A549 (cell line): ENCODE measurements around the gene NTSR1. TPM values are rescaled to one million over a fixed set of nuclear protein-coding genes. Genes with fewer than 3 reads are reported as not detected.

Experiments
- ATAC-seq, 2 experiments: fragments of 200-7000 bp in 1 of 2; fragments of >200 bp in 1 of 2; cut with Nextera tagmentation in 1 of 2; cut with Tn5 transposase in 1 of 2; 3 replicates each; pipeline versions ENCODE4 v1.8.0 to v1.9.1; 2018 to 2020; ENCODE audit warnings: mild to moderate bottlenecking in 1 of 2, moderate library complexity in 1 of 2
- CTCF ChIA-PET: fragments of 300-600 bp; sonication (Branson Sonifier 250); formaldehyde crosslinking; extraction: SDS; loops from one replicate; lab custom pipeline; 2021; ENCODE audit warnings: antibody characterized with exemption, inconsistent platforms; lab: Yijun Ruan, JAX
- POLR2A ChIA-PET: fragments of 350-600 bp; formaldehyde crosslinking; extraction: SDS; loops from one replicate; lab custom pipeline; 2021; ENCODE audit warnings: antibody characterized with exemption, inconsistent platforms; lab: Yijun Ruan, JAX
- DNase-seq, 2 experiments: peaks; one replicate each; pipeline versions ENCODE4 v3.0.0 to v3.0.0-alpha.2; 2011 to 2016; ENCODE audit warnings: low read depth in 1 of 2, low spot score in 1 of 2
- FAIRE-seq: peaks from 2 replicates; lab custom pipeline; 2011; peaks lifted over from hg19 to GRCh38; lab: Jason Lieb, UNC
- H3K27ac ChIP-seq, 2 experiments: fragments of >200 bp; sonication (Bioruptor Twin); formaldehyde crosslinking; 3 replicates each; pipeline ENCODE4 v1.5.1; 2016 to 2017
- H3K4me1 ChIP-seq: fragments of >200 bp; sonication (Bioruptor Twin); formaldehyde crosslinking; 3 replicates; pipeline ENCODE4 v1.6.1; 2016
- H3K4me2 ChIP-seq: fragments of >200 bp; sonication (Bioruptor Twin); formaldehyde crosslinking; 3 replicates; pipeline ENCODE4 v1.6.1; 2016
- H3K4me3 ChIP-seq: fragments of >200 bp; sonication (Bioruptor Twin); formaldehyde crosslinking; 3 replicates; pipeline ENCODE4 v1.5.1; 2016
- H3K9me3 ChIP-seq: fragments of >200 bp; sonication (Bioruptor Twin); formaldehyde crosslinking; 3 replicates; pipeline ENCODE4 v1.6.1; 2016
- BHLHE40 ChIP-seq: IDR thresholded peaks from 2 replicates; pipeline ENCODE4 v1.6.1; 2012; ENCODE audit warnings: low read depth, low read length, inconsistent platforms
- CBX2 ChIP-seq: fragments of 200-600 bp; sonication (generic); IDR thresholded peaks from 2 replicates; pipeline ENCODE4 v1.6.1; 2016; ENCODE audit warnings: low read depth, mild to moderate bottlenecking, borderline replicate concordance
- CHD4 ChIP-seq: fragments of 200-600 bp; sonication (generic); IDR thresholded peaks from 2 replicates; pipeline ENCODE4 v1.6.1; 2016; ENCODE audit warnings: antibody characterized with exemption, mild to moderate bottlenecking, borderline replicate concordance
- EHMT2 ChIP-seq: fragments of 200-600 bp; sonication (generic); IDR thresholded peaks from 2 replicates; pipeline ENCODE4 v1.6.1; 2016; ENCODE audit warnings: antibody characterized with exemption, low read depth, mild to moderate bottlenecking, moderate library complexity
- ESRRA ChIP-seq: fragments of 150-350 bp; IDR thresholded peaks from 2 replicates; pipeline ENCODE4 v1.6.1; 2014; ENCODE audit warnings: mild to moderate bottlenecking, low read length, borderline replicate concordance
- FOSB ChIP-seq: fragments of 250-450 bp; sonication (Bioruptor Pico); IDR thresholded peaks from 2 replicates; pipeline ENCODE4 v1.5.0; 2020; ENCODE audit warnings: mild to moderate bottlenecking, moderate library complexity
- FOXS1 ChIP-seq: fragments of 250-450 bp; sonication (Bioruptor Pico); IDR thresholded peaks from 2 replicates; pipeline ENCODE4 v1.5.0; 2020; ENCODE audit warnings: mild to moderate bottlenecking, moderate library complexity
- GATA3 ChIP-seq: IDR thresholded peaks from 2 replicates; pipeline ENCODE4 v1.6.1; 2012; ENCODE audit warnings: borderline replicate concordance
- HDAC2 ChIP-seq: fragments of 200-600 bp; sonication (generic); IDR thresholded peaks from 2 replicates; pipeline ENCODE4 v1.6.1; 2016
- HEYL ChIP-seq: fragments of 250-450 bp; sonication (Bioruptor Pico); IDR thresholded peaks from 2 replicates; pipeline ENCODE4 v1.8.0; 2021; ENCODE audit warnings: mild to moderate bottlenecking, moderate library complexity
- HOXB13 ChIP-seq: fragments of 250-450 bp; sonication (Bioruptor Pico); IDR thresholded peaks from 2 replicates; pipeline ENCODE4 v1.5.0; 2020; ENCODE audit warnings: low read depth, mild to moderate bottlenecking, moderate library complexity
- KDM1A ChIP-seq: fragments of 200-600 bp; sonication (generic); IDR thresholded peaks from 2 replicates; pipeline ENCODE4 v1.6.1; 2016; ENCODE audit warnings: low read depth, mild to moderate bottlenecking
- NFE2L2 ChIP-seq: fragments of 150-350 bp; conservative IDR thresholded peaks from 2 replicates; pipeline ENCODE4 v1.6.1; 2014; ENCODE audit warnings: low read length
- NPAS2 ChIP-seq: fragments of 250-450 bp; sonication (Bioruptor Pico); IDR thresholded peaks from 2 replicates; pipeline ENCODE4 v1.8.0; 2022; ENCODE audit warnings: mild to moderate bottlenecking, moderate library complexity, borderline replicate concordance
- PBX3 ChIP-seq: IDR thresholded peaks from 2 replicates; pipeline ENCODE4 v1.6.1; 2012
- PHF8 ChIP-seq: fragments of 200-600 bp; sonication (generic); IDR thresholded peaks from 2 replicates; pipeline ENCODE4 v1.6.1; 2016; ENCODE audit warnings: low read depth, mild to moderate bottlenecking, antibody characterized with exemption, moderate library complexity, borderline replicate concordance
- RAD21 ChIP-seq, 2 experiments: fragments of >200 bp in 1 of 2; sonication (Bioruptor Twin) in 1 of 2; formaldehyde crosslinking in 1 of 2; IDR thresholded peaks in 1 of 2; conservative IDR thresholded peaks in 1 of 2; 2 replicates in 1 of 2; 3 replicates in 1 of 2; pipeline ENCODE4 v1.6.1; 2012 to 2018; ENCODE audit warnings: inconsistent platforms in 1 of 2
- RARB ChIP-seq: fragments of 250-450 bp; sonication (Bioruptor Pico); IDR thresholded peaks from 2 replicates; pipeline ENCODE4 v1.8.0; 2021; ENCODE audit warnings: mild to moderate bottlenecking, moderate library complexity
- SMC3 ChIP-seq: fragments of >200 bp; sonication (Bioruptor Twin); formaldehyde crosslinking; IDR thresholded peaks from 3 replicates; pipeline ENCODE4 v1.6.1; 2018; ENCODE audit warnings: inconsistent platforms
- SREBF2 ChIP-seq: fragments of 450-650 bp; IDR thresholded peaks from 2 replicates; pipeline ENCODE4 v1.6.1; 2014; ENCODE audit warnings: mild to moderate bottlenecking, moderate library complexity
- TFCP2L1 ChIP-seq: fragments of 250-450 bp; sonication (Bioruptor Pico); IDR thresholded peaks from 2 replicates; pipeline ENCODE4 v1.5.0; 2021; ENCODE audit warnings: mild to moderate bottlenecking
- ZNF302 ChIP-seq: fragments of 250-450 bp; sonication (Bioruptor Pico); IDR thresholded peaks from 2 replicates; pipeline ENCODE4 v1.9.0; 2021; ENCODE audit warnings: inconsistent platforms, mild to moderate bottlenecking, moderate library complexity
- WGBS: methylation state at CpG from one replicate; pipeline ENCODE4 v1.1.6; 2017; ENCODE audit errors: missing lambda C conversion rate; 5-methylcytosine and 5-hydroxymethylcytosine counted together
- polyA plus RNA-seq, 4 experiments: library from polyadenylated mRNA; depleted of rRNA in 3 of 4; stranded (reverse); fragments of >200 nt; fragmentation: RNase III in 1 of 4; extraction: RNeasy Plus Mini Kit Qiagen cat#74134 plus additional on column Dnase treatment in 1 of 4; gene quantifications; 2 replicates in 3 of 4; 3 replicates in 1 of 4; pipeline ENCODE4 v1.2.3, GENCODE V29; 2011 to 2017
- TF ChIP-seq, protein P1 (sequence below): fragments of 250-450 bp; sonication (Bioruptor Pico); IDR thresholded peaks from 2 replicates; pipeline ENCODE4 v1.5.0; 2020; ENCODE audit warnings: low read depth, mild to moderate bottlenecking, moderate library complexity
- TF ChIP-seq, protein P2 (sequence below): fragments of >200 bp; sonication (Bioruptor Twin); formaldehyde crosslinking; IDR thresholded peaks from 2 replicates; pipeline ENCODE4 v1.6.1; 2016
- TF ChIP-seq, protein P3 (sequence below): IDR thresholded peaks from 2 replicates; pipeline ENCODE4 v1.6.1; 2012
- TF ChIP-seq, protein P4 (sequence below): fragments of >200 bp; sonication (Bioruptor Twin); formaldehyde crosslinking; IDR thresholded peaks from 3 replicates; pipeline ENCODE4 v1.6.1; 2016
- TF ChIP-seq, protein P5 (sequence below): fragments of 250-450 bp; sonication (Bioruptor Pico); IDR thresholded peaks from 2 replicates; pipeline ENCODE4 v1.5.0; 2021; ENCODE audit warnings: mild to moderate bottlenecking, moderate library complexity, borderline replicate concordance

Gene NTSR1
- polyA plus RNA-seq, 2 of the 4 experiments (the other 2 are of a cell fraction) = 0.03 TPM; not detected in 1

DNA sequence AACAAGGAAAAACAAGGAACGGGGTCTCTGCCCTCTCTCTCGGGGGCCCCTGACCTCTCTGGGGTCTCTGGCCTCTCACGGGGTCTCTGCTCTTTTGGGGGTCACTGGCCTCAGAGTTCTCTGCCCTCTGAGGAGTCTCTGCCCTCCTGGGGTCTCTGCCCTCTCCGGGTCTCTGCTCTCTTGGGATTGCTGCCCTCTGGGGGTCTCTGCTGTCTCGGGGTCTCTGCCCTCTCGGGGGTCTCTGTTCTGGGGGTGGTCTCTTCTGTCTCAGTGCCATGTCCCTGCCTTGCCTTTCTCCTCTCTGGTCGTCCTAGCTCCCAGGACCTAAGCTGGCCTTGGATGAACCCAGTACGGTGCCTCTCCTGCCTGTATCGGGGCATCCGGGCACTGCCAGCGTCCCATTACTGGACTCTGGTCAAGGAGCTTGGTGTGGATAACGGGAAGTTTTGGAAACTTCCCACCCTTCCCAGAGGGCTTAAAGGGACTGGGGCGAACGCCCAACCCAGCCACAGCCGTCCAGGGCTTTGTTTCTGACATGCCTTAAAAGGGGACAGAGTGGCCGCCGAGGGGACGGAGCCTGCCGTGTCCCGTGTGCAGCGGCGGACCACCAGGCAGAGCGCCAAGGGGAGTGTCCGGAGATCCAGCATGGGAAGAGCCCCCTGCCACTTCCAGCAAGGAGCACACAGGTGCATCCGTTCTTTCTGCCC lies 62.9 kb downstream of the NTSR1 start (continued):
- TF ChIP-seq, protein P1, sequence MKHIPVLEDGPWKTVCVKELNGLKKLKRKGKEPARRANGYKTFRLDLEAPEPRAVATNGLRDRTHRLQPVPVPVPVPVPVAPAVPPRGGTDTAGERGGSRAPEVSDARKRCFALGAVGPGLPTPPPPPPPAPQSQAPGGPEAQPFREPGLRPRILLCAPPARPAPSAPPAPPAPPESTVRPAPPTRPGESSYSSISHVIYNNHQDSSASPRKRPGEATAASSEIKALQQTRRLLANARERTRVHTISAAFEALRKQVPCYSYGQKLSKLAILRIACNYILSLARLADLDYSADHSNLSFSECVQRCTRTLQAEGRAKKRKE (CRISPR knock-in tag) = no peak

- DNase-seq (no peak), FAIRE-seq (no peak), ATAC-seq (no peak)
- 71% methylated on average over 15 of the region's 23 CpGs for WGBS
- Histone ChIP-seq H3K27ac (no peak overlapping the region), H3K9me3 (no peaks in the 10 kb centered on the region), H3K4me1 (peaks cover 6% of the 10 kb centered on the region; the same call in 1 of the 3 replicates), H3K4me2 (no peak overlapping the region), H3K4me3 (no peak overlapping the region)
- ChIA-PET POLR2A (no interaction called here), CTCF (interaction anchor here (1.0 to 1.3 kb wide), 2 partner anchors 19 to 20 kb away, joined by 3 to 5 read pairs; no protein-coding TSS in a partner anchor)
- TF ChIP-seq, protein P2, sequence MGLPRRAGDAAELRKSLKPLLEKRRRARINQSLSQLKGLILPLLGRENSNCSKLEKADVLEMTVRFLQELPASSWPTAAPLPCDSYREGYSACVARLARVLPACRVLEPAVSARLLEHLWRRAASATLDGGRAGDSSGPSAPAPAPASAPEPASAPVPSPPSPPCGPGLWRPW = no peak
- TF ChIP-seq FOSB (CRISPR knock-in tag) = no peak
- TF ChIP-seq CHD4 = no peak
- TF ChIP-seq EHMT2 = no peak
- TF ChIP-seq RARB (CRISPR knock-in tag) = no peak
- no peak for TF ChIP-seq RAD21 (conservative IDR thresholded peaks at IDR 0.05 in 1 of 2, IDR thresholded peaks at IDR 0.05 in 1 of 2)
- no peak for TF ChIP-seq PHF8
- no peak for TF ChIP-seq NFE2L2
- no peak for TF ChIP-seq GATA3
- TF ChIP-seq SMC3 = no peak
- no peak for TF ChIP-seq TFCP2L1 (CRISPR knock-in tag)
- TF ChIP-seq, protein P3, sequence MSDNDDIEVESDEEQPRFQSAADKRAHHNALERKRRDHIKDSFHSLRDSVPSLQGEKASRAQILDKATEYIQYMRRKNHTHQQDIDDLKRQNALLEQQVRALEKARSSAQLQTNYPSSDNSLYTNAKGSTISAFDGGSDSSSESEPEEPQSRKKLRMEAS = no peak
- no peak for TF ChIP-seq SREBF2
- no peak for TF ChIP-seq ESRRA
- no peak for TF ChIP-seq NPAS2 (CRISPR knock-in tag)
Measured at GRCh38 chr20:62772103-62772611, 63.5 kb downstream of the NTSR1 start.

- Histone ChIP-seq H3K4me3 (no peak overlapping the region), H3K4me2 (no peak overlapping the region)
- CTCF ChIA-PET = interaction anchor here (1.0 to 3.3 kb wide), 3 partner anchors 10 to 236 kb away, joined by 3 to 20 read pairs (median 4); no protein-coding TSS in a partner anchor
Measured at GRCh38 chr20:62772619-62772989, 64.0 kb downstream of the NTSR1 start.

More at GRCh38 chr20:62772619-62772989, 64.0 kb downstream of the NTSR1 start:
- ATAC-seq (no peak), DNase-seq (no peak), FAIRE-seq (no peak)
- 69% methylated on average over 11 of the region's 11 CpGs for WGBS
- TF ChIP-seq FOSB (CRISPR knock-in tag) = no peak
- TF ChIP-seq FOXS1 = no peak
- no peak for TF ChIP-seq BHLHE40
- no peak for TF ChIP-seq SMC3
- no peak for TF ChIP-seq HDAC2
- TF ChIP-seq ZNF302 = no peak
- TF ChIP-seq HOXB13 (CRISPR knock-in tag) = no peak
- TF ChIP-seq, protein P4, sequence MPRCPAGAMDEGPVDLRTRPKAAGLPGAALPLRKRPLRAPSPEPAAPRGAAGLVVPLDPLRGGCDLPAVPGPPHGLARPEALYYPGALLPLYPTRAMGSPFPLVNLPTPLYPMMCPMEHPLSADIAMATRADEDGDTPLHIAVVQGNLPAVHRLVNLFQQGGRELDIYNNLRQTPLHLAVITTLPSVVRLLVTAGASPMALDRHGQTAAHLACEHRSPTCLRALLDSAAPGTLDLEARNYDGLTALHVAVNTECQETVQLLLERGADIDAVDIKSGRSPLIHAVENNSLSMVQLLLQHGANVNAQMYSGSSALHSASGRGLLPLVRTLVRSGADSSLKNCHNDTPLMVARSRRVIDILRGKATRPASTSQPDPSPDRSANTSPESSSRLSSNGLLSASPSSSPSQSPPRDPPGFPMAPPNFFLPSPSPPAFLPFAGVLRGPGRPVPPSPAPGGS = no peak
- no peak for TF ChIP-seq PBX3
- TF ChIP-seq, protein P5, sequence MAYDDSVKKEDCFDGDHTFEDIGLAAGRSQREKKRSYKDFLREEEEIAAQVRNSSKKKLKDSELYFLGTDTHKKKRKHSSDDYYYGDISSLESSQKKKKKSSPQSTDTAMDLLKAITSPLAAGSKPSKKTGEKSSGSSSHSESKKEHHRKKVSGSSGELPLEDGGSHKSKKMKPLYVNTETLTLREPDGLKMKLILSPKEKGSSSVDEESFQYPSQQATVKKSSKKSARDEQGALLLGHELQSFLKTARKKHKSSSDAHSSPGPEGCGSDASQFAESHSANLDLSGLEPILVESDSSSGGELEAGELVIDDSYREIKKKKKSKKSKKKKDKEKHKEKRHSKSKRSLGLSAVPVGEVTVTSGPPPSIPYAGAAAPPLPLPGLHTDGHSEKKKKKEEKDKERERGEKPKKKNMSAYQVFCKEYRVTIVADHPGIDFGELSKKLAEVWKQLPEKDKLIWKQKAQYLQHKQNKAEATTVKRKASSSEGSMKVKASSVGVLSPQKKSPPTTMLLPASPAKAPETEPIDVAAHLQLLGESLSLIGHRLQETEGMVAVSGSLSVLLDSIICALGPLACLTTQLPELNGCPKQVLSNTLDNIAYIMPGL (CRISPR knock-in tag) = no peak
- TF ChIP-seq HEYL (CRISPR knock-in tag) = no peak
- TF ChIP-seq, protein P1 (CRISPR knock-in tag) = no peak
- no peak for TF ChIP-seq CBX2
- no peak for TF ChIP-seq KDM1A
- POLR2A ChIA-PET = no interaction called here
- H3K4me1 ChIP-seq = peaks cover 6% of the 10 kb centered on the region; the same call in 1 of the 3 replicates
- H3K9me3 ChIP-seq = no peaks in the 10 kb centered on the region
- H3K27ac ChIP-seq = no peak overlapping the region
